IMR-90 (cell line): ENCODE measurements around the gene SPATA32. TPM values are rescaled to one million over a fixed set of nuclear protein-coding genes. Genes with fewer than 3 reads are reported as not detected.

Source experiments
- ATAC-seq: fragments of 200-7000 bp; cut with Tn5 transposase; 2 replicates; pipeline ENCODE4 v1.9.1; 2020; ENCODE audit warnings: low read depth, mild to moderate bottlenecking, moderate library complexity
- BruUV-seq: library from RNA; stranded (reverse); fragments of 400-500 nt; replicated peaks from 2 replicates; lab custom pipeline; 2021; lab: Mats Ljungman, UMichigan
- CTCF ChIA-PET: fragments of 300-600 bp; formaldehyde crosslinking; extraction: SDS; loops from one replicate; lab custom pipeline; 2021; ENCODE audit warnings: antibody characterized with exemption; lab: Yijun Ruan, JAX
- POLR2A ChIA-PET: fragments of 300-600 bp; sonication (Branson Sonifier 250); formaldehyde crosslinking; loops from one replicate; lab custom pipeline; 2022; ENCODE audit warnings: antibody characterized with exemption; ENCODE audit not compliant: unreplicated experiment; lab: Charles Lee
- DNase-seq: peaks from one replicate; pipeline ENCODE4 v3.0.0; 2013
- H2AFZ ChIP-seq: replicated peaks from 2 replicates; pipeline ENCODE3; 2013; ENCODE audit warnings: low read length, mild to moderate bottlenecking; ENCODE audit not compliant: poor library complexity
- H2AK5ac ChIP-seq: 2 replicates; pipeline ENCODE4 v1.6.1; 2013; ENCODE audit warnings: low read depth, low read length, inconsistent platforms
- H2AK9ac ChIP-seq: replicated peaks from 2 replicates; pipeline ENCODE3; 2013; ENCODE audit warnings: mild to moderate bottlenecking, low read depth, low read length, moderate library complexity; ENCODE audit not compliant: poor library complexity
- H2BK120ac ChIP-seq: 2 replicates; pipeline ENCODE4 v1.6.1; 2013; ENCODE audit warnings: low read depth, low read length, inconsistent platforms
- H2BK15ac ChIP-seq: 3 replicates; pipeline ENCODE4 v1.6.1; 2013; ENCODE audit warnings: low read depth, low read length, inconsistent platforms
- H2BK20ac ChIP-seq: 2 replicates; pipeline ENCODE4 v1.6.1; 2013; ENCODE audit warnings: low read depth, mild to moderate bottlenecking, inconsistent platforms, low read length, moderate library complexity
- H2BK5ac ChIP-seq: 2 replicates; pipeline ENCODE4 v1.6.1; 2013; ENCODE audit warnings: mild to moderate bottlenecking, low read depth, low read length, inconsistent platforms; ENCODE audit not compliant: poor library complexity, severe bottlenecking
- H3K14ac ChIP-seq: replicated peaks from 2 replicates; pipeline ENCODE4 v1.6.1; 2013; ENCODE audit warnings: low read depth, low read length, inconsistent platforms
- H3K18ac ChIP-seq: 2 replicates; pipeline ENCODE4 v1.6.1; 2013; ENCODE audit warnings: low read depth, low read length, control low read depth
- H3K23ac ChIP-seq: 2 replicates; pipeline ENCODE4 v1.6.1; 2013; ENCODE audit warnings: low read depth, low read length, inconsistent platforms
- H3K27ac ChIP-seq: 2 replicates; pipeline ENCODE4 v1.5.1; 2013; ENCODE audit warnings: mild to moderate bottlenecking, control low read depth, low read length; ENCODE audit not compliant: insufficient read depth
- H3K27me3 ChIP-seq: 2 replicates; pipeline ENCODE4 v1.6.1; 2013; ENCODE audit warnings: low read length; ENCODE audit not compliant: control insufficient read depth, insufficient read depth
- H3K36me3 ChIP-seq: 2 replicates; pipeline ENCODE4 v1.6.1; 2013; ENCODE audit warnings: low read length, mixed read lengths; ENCODE audit not compliant: control insufficient read depth, insufficient read depth
- H3K4ac ChIP-seq: 2 replicates; pipeline ENCODE4 v1.6.1; 2013; ENCODE audit warnings: low read depth, low read length, inconsistent platforms
- H3K4me1 ChIP-seq: 2 replicates; pipeline ENCODE4 v1.6.1; 2013; ENCODE audit warnings: low read length, mixed read lengths; ENCODE audit not compliant: control insufficient read depth, insufficient read depth
- H3K4me2 ChIP-seq: 2 replicates; pipeline ENCODE4 v1.6.1; 2013; ENCODE audit warnings: low read depth, mild to moderate bottlenecking, control low read depth, low read length, moderate library complexity
- H3K4me3 ChIP-seq: 2 replicates; pipeline ENCODE4 v1.5.1; 2013; ENCODE audit warnings: low read depth, mild to moderate bottlenecking, control low read depth, low read length, moderate library complexity; ENCODE audit not compliant: insufficient read depth
- H3K56ac ChIP-seq: 2 replicates; pipeline ENCODE4 v1.6.1; 2013; ENCODE audit warnings: low read length, inconsistent platforms; ENCODE audit not compliant: insufficient read depth; ENCODE audit errors: extremely low read depth
- H3K79me1 ChIP-seq, 2 experiments: 2 replicates each; pipeline ENCODE4 v1.6.1; 2013; ENCODE audit warnings: low read length in 2 of 2, inconsistent platforms in 1 of 2, low read depth in 1 of 2
- H3K9ac ChIP-seq: 2 replicates; pipeline ENCODE4 v1.6.1; 2013; ENCODE audit warnings: low read depth, low read length, control low read depth
- H3K9me1 ChIP-seq: 2 replicates; pipeline ENCODE4 v1.6.1; 2013; ENCODE audit warnings: low read length, inconsistent platforms; ENCODE audit not compliant: insufficient read depth
- H3K9me3 ChIP-seq: 2 replicates; pipeline ENCODE4 v1.6.1; 2013; ENCODE audit warnings: low read length; ENCODE audit not compliant: control insufficient read depth, insufficient read depth
- H4K20me1 ChIP-seq: 2 replicates; pipeline ENCODE4 v1.6.1; 2013; ENCODE audit warnings: low read length, inconsistent platforms; ENCODE audit not compliant: insufficient read depth
- H4K5ac ChIP-seq: 2 replicates; pipeline ENCODE4 v1.6.1; 2013; ENCODE audit warnings: mild to moderate bottlenecking, low read depth, low read length, control low read depth
- H4K8ac ChIP-seq, 2 experiments: 2 replicates each; pipeline ENCODE4 v1.6.1; 2013; ENCODE audit warnings: low read depth in 2 of 2, low read length in 2 of 2, control low read depth in 1 of 2, inconsistent platforms in 1 of 2
- H4K91ac ChIP-seq: 2 replicates; pipeline ENCODE4 v1.6.1; 2013; ENCODE audit warnings: low read depth, low read length, inconsistent platforms; ENCODE audit not compliant: insufficient read depth
- CEBPB ChIP-seq: IDR thresholded peaks from 2 replicates; pipeline ENCODE4 v1.6.1; 2012; ENCODE audit warnings: low read depth, low read length, improper control_type of control experiment
- FOS ChIP-seq: fragments of 150-350 bp; IDR thresholded peaks from 2 replicates; pipeline ENCODE4 v1.6.1; 2016; ENCODE audit warnings: low read depth, low read length
- MAFK ChIP-seq: IDR thresholded peaks from 2 replicates; pipeline ENCODE4 v1.6.1; 2012; ENCODE audit warnings: low read depth, low read length, improper control_type of control experiment
- RCOR1 ChIP-seq: IDR thresholded peaks from 2 replicates; pipeline ENCODE4 v1.6.1; 2012; ENCODE audit warnings: mild to moderate bottlenecking, low read length, improper control_type of control experiment; ENCODE audit not compliant: insufficient replicate concordance
- WGBS, 2 experiments: methylation state at CpG; one replicate each; pipeline versions ENCODE4 v1.1.5 to v1.1.7; 2013; ENCODE audit warnings: missing lambda C conversion rate in 2 of 2; ENCODE audit not compliant: insufficient read length in 1 of 2; ENCODE audit errors: extremely low coverage in 2 of 2; 5-methylcytosine and 5-hydroxymethylcytosine counted together
- dilution Hi-C: fragments of 300-500 bp; cut with HindIII; formaldehyde crosslinking; loops from one replicate; pipeline ENCODE4 v1.14.3; 2018; ENCODE audit warnings: low sequenced_read_pairs; ENCODE audit not compliant: unreplicated experiment
- in situ Hi-C: fragments of 300-500 bp; cut with MboI; formaldehyde crosslinking; loops from 3 replicates; pipeline ENCODE4 v1.14.3; 2019; ENCODE audit warnings: low sequenced_read_pairs, inconsistent platforms, mixed read lengths
- intact Hi-C: fragments of 100-400 bp; cut with micrococcal nuclease; formaldehyde crosslinking; loops from 2 replicates; pipeline ENCODE4 v1.10.0; 2022
- polyA plus RNA-seq, 3 experiments: library from polyadenylated mRNA; depleted of rRNA; stranded (reverse); fragments of >200 nt; gene quantifications; 2 replicates each; pipeline ENCODE4 v1.2.3, GENCODE V29; 2012; ENCODE audit warnings: low replicate concordance in 1 of 3
- total RNA-seq: library from RNA; depleted of rRNA; stranded (reverse); fragments of >200 nt; gene quantifications from 2 replicates; pipeline ENCODE4 v1.2.3, GENCODE V29; 2012

The SPATA32 gene
- total and polyA plus RNA-seq, 2 of the 4 experiments (the other 2 are of a cell fraction) = 0.18 TPM; not detected in 1

- peak overlapping the region; percentile 74; the same call in 1 of the 2 replicates for H3K23ac ChIP-seq
- H4K8ac ChIP-seq = 0 out of 4 replicates have a peak overlapping the region, but pooled peaks of 1 of the 2 experiments have one; percentile 27
- H2BK20ac ChIP-seq = peak overlapping the region; percentile 26; the same call in 1 of the 2 replicates
- H3K4me1 ChIP-seq = peaks cover 25% of the 10 kb centered on the region
- H2AK5ac ChIP-seq = peak overlapping the region; percentile 48; the same call in 1 of the 2 replicates
- peak overlapping the region; percentile 2; the same call in 1 of the 2 replicates for H3K18ac ChIP-seq
- H2BK15ac ChIP-seq = no peak overlapping the region
- peaks cover 54% of the 10 kb centered on the region for H4K20me1 ChIP-seq
- no peak overlapping the region for H2AFZ ChIP-seq
- in situ Hi-C loops (no loop called here), dilution Hi-C loops (no loop called here), intact Hi-C loops (no loop called here)
- H3K56ac ChIP-seq = no peak overlapping the region
- no peak overlapping the region for H4K5ac ChIP-seq
- peaks cover 31% of the 10 kb centered on the region for H3K9me1 ChIP-seq
- H3K14ac ChIP-seq = peak overlapping the region; percentile 16
- ATAC-seq (peak; percentile 52), DNase-seq (peak; percentile 74)
- BruUV-seq = no TSS peak
- H3K79me1 ChIP-seq = peaks cover 41 to 80% of the 10 kb centered on the region in 2 experiments
- peak overlapping the region; percentile 28 for H3K4ac ChIP-seq
- H2BK5ac ChIP-seq = peak overlapping the region; percentile 48
- H2AK9ac ChIP-seq = no peak overlapping the region
- no peak overlapping the region; the same call in 1 of the 2 replicates for H4K91ac ChIP-seq
- no peak for TF ChIP-seq RCOR1
- peak; percentile 44; the same call in 1 of the 2 replicates for TF ChIP-seq FOS
- 0 out of 2 replicates have a peak, but pooled peaks have one; percentile 19 for TF ChIP-seq CEBPB
- TF ChIP-seq MAFK = no peak
- ChIA-PET POLR2A (interaction anchor here (0.5 kb wide), 1 partner anchor 200 kb away, joined by 4 read pairs; no protein-coding TSS in a partner anchor), CTCF (interaction anchor here (1.4 kb wide), 1 partner anchor 10 kb away, joined by 3 read pairs; no protein-coding TSS in a partner anchor)
- H3K27me3 ChIP-seq = no peaks in the 10 kb centered on the region
- WGBS, 2 experiments = 100% methylated on average over 1 of the region's 3 CpGs; no CpG with 5 or more reads in 1 of the 2 experiments
- H3K4me3 ChIP-seq = no peak overlapping the region
- no peaks in the 10 kb centered on the region for H3K9me3 ChIP-seq
- H3K27ac ChIP-seq = no peak overlapping the region
- H3K9ac ChIP-seq = no peak overlapping the region
- no peak overlapping the region for H2BK120ac ChIP-seq
- 0 out of 2 replicates have a peak overlapping the region, but pooled peaks have one; percentile 4 for H3K4me2 ChIP-seq
- peaks cover 6% of the 10 kb centered on the region for H3K36me3 ChIP-seq
Measured at GRCh38 chr17:45305530-45306087, 43.7 kb upstream of the SPATA32 start.
